HG02884 (cell line): ENCODE data around the gene LRP10.

Experiments used
- ATAC-seq: cut with Tn5 transposase; IDR thresholded peaks from one replicate; pipeline ENCODE4 v1.9.1; 2021; ENCODE audit warnings: mild to moderate bottlenecking, moderate library complexity; ENCODE audit not compliant: unreplicated experiment

Gene LRP10

GRCh38 chr14:22864979-22865378 lies 6.6 kb upstream of the LRP10 start:
- no peak for ATAC-seq

GRCh38 chr14:22865424-22866405 lies 5.8 kb upstream of the LRP10 start:
- no peak for ATAC-seq

- no peak for ATAC-seq
These were observed 4.7 kb upstream of the LRP10 start for GRCh38 chr14:22866874-22867273.

GRCh38 chr14:22870811-22871223 lies 723 bp upstream of the LRP10 start:
- ATAC-seq, result peak; percentile 41

GRCh38 chr14:22872033-22872832 lies 693 bp downstream of the LRP10 start:
- peak; percentile 17 for ATAC-seq

- no peak for ATAC-seq
These were observed 1.4 kb downstream of the LRP10 start for GRCh38 chr14:22872833-22873520.

- ATAC-seq, result no peak
These were observed 3.6 kb downstream of the LRP10 start for GRCh38 chr14:22875003-22875747.

- ATAC-seq, result no peak
These were observed 4.3 kb downstream of the LRP10 start for GRCh38 chr14:22875748-22876319.

- no peak for ATAC-seq
These were observed 5.5 kb downstream of the LRP10 start for GRCh38 chr14:22877000-22877501.

GRCh38 chr14:22878271-22879246 lies 7.0 kb downstream of the LRP10 start:
- ATAC-seq, result no peak

GRCh38 chr14:22882064-22882463 lies 10.5 kb downstream of the LRP10 start:
- no peak for ATAC-seq

- no peak for ATAC-seq
These were observed 11.1 kb downstream of the LRP10 start for GRCh38 chr14:22882529-22883172.

- ATAC-seq, result no peak
These were observed 11.8 kb downstream of the LRP10 start, which contains the start of gene REM2 for GRCh38 chr14:22883173-22883976. Gene REM2, plus strand, starts transcription at chr14:22883222. Its CDS starts 66 bp downstream, at chr14:22883288.

GRCh38 chr14:22884076-22884737 lies 12.7 kb downstream of the LRP10 start:
- no peak for ATAC-seq

GRCh38 chr14:22884738-22885523 lies 13.4 kb downstream of the LRP10 start:
- ATAC-seq, result no peak

- ATAC-seq, result no peak
These were observed 14.4 kb downstream of the LRP10 start for GRCh38 chr14:22885975-22886374.
